ENCODE measurements around the gene DENND1B.

- TF ChIP-seq CTCF (conservative IDR thresholded peaks at IDR 0.05) = no peak
- TF ChIP-seq ZFX (IDR thresholded peaks at IDR 0.05) = no peak
These were observed 303.9 kb downstream of the DENND1B start for GRCh38 chr1:197471248-197471985.

Data from C4-2B (cell line).